ENCODE measurements around the gene GPD1. TPM values are rescaled to one million over a fixed set of nuclear protein-coding genes. Genes with fewer than 3 reads are reported as not detected.
A peak's percentile ranks its signal among the peaks of the same experiment; 100 is the strongest.

The GPD1 gene
- total and polyA plus RNA-seq, 4 experiments from 2014 or later = 1.1 to 2.0 TPM; not detected in 2

DNA sequence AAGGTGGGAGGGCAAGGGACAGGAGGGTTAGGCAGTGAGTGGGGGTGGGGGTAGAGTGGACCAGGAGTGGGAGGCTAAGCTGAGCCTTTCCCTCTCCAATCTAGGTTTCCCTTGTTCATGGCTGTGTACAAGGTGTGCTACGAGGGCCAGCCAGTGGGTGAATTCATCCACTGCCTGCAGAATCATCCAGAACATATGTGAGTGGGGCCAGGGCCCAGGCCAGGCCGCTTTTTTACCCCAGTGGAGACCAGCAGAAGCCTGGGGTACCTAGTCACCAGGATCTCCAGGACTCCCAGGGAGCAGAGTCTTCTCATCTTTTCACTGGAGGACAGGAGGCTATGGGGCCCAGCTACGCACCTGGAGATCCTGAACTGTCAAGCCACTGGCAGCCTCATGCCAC is 5.5 kb downstream of the GPD1 start:
- Histone ChIP-seq H3K4me1 (ENCODE audit: insufficient read depth, low read length) (peaks cover 23% of the 10 kb centered on the region), H3K27me3 (ENCODE audit: insufficient read depth, low read length) (no peaks in the 10 kb centered on the region), H3K36me3 (ENCODE audit: insufficient read depth, low read length) (no peaks in the 10 kb centered on the region), H3K9me3 (ENCODE audit: control insufficient read depth in 1 of 2, low read length in 2 of 2) (no peaks in the 10 kb centered on the region), H3K27ac (ENCODE audit: low read depth, low read length) (no peak overlapping the region), H3K4me3 (ENCODE audit: low read length in 2 of 2) (no peak overlapping the region)
- Mint-ChIP-seq H3K27me3 (peaks cover 0 to 1% of the 10 kb centered on the region in 2 donors), H3K27ac (no peak overlapping the region), H3K4me3 (no peak overlapping the region), H3K36me3 (peaks cover 0 to 13% of the 10 kb centered on the region in 2 donors), H3K4me1 (peaks cover 5 to 28% (median 17%) of the 10 kb centered on the region in 4 donors), H3K9me3 (no peaks in the 10 kb centered on the region)
- intact Hi-C loops (cut with micrococcal nuclease) = no loop called here
- no peak for DNase-seq
- ChIA-PET CTCF (ENCODE audit: partially characterized antibody) (interaction anchor here (0.7 to 16.0 kb wide), 14 partner anchors 19 to 1210 kb away, joined by 3 to 316 read pairs (median 16); partner anchors contain the start of genes CERS5 and SMARCD1), POLR2A (ENCODE audit: partially characterized antibody) (interaction anchor here (2.3 to 6.2 kb wide), 3 partner anchors 21 to 56 kb away, joined by 9 to 112 read pairs (median 110); partner anchors contain the start of genes CERS5 and SMARCD1)

DNA sequence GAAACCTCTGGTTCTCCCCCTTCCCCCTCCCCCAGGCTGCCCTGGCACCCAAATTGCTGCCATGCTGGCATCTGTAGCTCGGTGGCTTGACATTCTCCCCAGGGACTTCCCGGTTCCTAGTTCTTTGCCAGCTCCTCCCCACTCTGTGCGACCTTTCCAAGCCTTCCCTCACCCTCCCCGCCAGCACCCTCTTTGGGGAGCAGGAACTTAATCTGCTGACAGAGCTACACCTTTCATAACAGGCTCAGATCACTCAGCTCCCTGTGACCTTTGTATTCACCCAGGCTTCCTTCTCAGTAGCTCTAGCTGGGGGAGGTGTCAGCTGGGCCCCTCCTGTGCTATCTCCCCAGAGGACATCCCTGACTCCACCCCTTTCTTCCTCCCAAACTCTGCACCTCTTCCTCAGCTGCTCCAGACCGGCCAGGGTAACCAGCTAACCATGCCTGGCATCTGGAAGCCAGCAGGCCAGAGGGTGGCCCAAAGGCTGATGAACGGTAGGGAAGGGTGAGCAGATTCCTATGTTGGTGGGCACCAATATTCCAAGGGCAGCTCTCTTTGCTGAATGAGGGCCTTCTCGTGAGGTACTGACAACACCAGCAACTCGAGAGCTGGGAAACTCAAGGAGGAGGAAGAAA is 6.4 kb downstream of the GPD1 start:
- Histone ChIP-seq H3K4me1 (ENCODE audit: insufficient read depth, low read length) (peaks cover 26% of the 10 kb centered on the region), H3K4me3 (ENCODE audit: low read length in 2 of 2) (no peak overlapping the region), H3K27ac (ENCODE audit: low read depth, low read length) (no peak overlapping the region), H3K9me3 (ENCODE audit: control insufficient read depth in 1 of 2, low read length in 2 of 2) (no peaks in the 10 kb centered on the region), H3K27me3 (ENCODE audit: insufficient read depth, low read length) (no peaks in the 10 kb centered on the region), H3K36me3 (ENCODE audit: insufficient read depth, low read length) (no peaks in the 10 kb centered on the region)
- H3K27ac Mint-ChIP-seq = peak overlapping the region in 4 of 7 donors; percentile 16 to 89 (median 78)
- ChIA-PET POLR2A (ENCODE audit: partially characterized antibody) (interaction anchor here (1.6 to 6.2 kb wide), 6 partner anchors 18 to 369 kb away, joined by 4 to 112 read pairs (median 20); partner anchors contain the start of genes CERS5, SMARCD1 and TMBIM6), CTCF (ENCODE audit: partially characterized antibody) (interaction anchor here (0.6 to 16.0 kb wide), 26 partner anchors 9 to 462 kb away, joined by 3 to 316 read pairs (median 11); partner anchors contain the start of genes CERS5, GPD1, LIMA1 and SMARCD1)
- DNase-seq = no peak
- H3K4me1 Mint-ChIP-seq = peaks cover 8 to 33% (median 20%) of the 10 kb centered on the region in 4 donors
- intact Hi-C loops (cut with micrococcal nuclease) = loop anchor here (5.0 to 10.0 kb wide), 2 partner anchors 112 to 1125 kb away; partner anchors contain the start of gene DAZAP2
- H3K27me3 Mint-ChIP-seq = peaks cover 0 to 1% of the 10 kb centered on the region in 2 donors
- H3K36me3 Mint-ChIP-seq = peaks cover 0 to 15% of the 10 kb centered on the region in 2 donors
- H3K9me3 Mint-ChIP-seq = no peaks in the 10 kb centered on the region
- peak overlapping the region in 3 of 8 donors; percentile 46 to 72 (median 51) for H3K4me3 Mint-ChIP-seq

DNA sequence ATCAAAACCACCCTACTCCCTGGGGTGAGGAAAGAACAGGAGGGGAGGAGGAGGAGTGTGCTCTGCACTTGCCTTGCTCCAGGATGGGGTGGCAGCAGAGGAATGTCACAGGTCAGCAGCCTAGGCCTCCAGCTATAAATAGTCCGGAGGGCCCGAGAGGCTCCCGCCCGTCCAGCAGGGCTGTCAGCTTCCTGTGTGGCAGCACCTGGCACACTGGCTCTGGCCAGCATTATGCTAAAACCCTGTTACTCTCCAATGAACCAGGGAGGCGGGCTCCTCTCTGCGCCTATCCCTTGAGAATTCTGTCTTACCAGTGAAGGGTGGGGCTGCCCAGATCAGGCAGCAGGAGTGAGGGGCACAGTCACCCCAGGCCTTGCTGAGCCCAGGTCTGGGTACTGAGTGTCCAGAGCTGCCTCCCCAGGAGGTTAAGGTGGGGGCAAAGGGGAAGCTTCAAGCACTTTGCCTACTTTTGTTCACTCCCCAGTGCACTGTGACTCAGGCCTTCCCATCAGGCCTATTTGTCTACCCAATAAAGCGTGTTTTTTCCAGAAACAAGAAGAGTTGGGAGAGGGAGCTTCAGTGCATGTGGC is 7.0 kb downstream of the GPD1 start:
- Histone ChIP-seq H3K4me3 (ENCODE audit: low read length in 2 of 2) (no peak overlapping the region), H3K27ac (ENCODE audit: low read depth, low read length) (no peak overlapping the region), H3K9me3 (ENCODE audit: control insufficient read depth in 1 of 2, low read length in 2 of 2) (no peaks in the 10 kb centered on the region), H3K27me3 (ENCODE audit: insufficient read depth, low read length) (no peaks in the 10 kb centered on the region), H3K36me3 (ENCODE audit: insufficient read depth, low read length) (peaks cover 4% of the 10 kb centered on the region), H3K4me1 (ENCODE audit: insufficient read depth, low read length) (peaks cover 32% of the 10 kb centered on the region)
- intact Hi-C loops (cut with micrococcal nuclease) = loop anchor here (1.0 to 10.0 kb wide), 7 partner anchors 26 to 1124 kb away; partner anchors contain the start of genes CERS5, DAZAP2, LIMA1 and RACGAP1
- peak overlapping the region; percentile 80 to 100 (median 96) for H3K4me3 Mint-ChIP-seq
- H3K27ac Mint-ChIP-seq = peak overlapping the region in 6 of 7 donors; percentile 95 to 100 (median 98)
- H3K36me3 Mint-ChIP-seq = peaks cover 3 to 21% of the 10 kb centered on the region in 2 donors
- no peak for DNase-seq
- H3K27me3 Mint-ChIP-seq = peaks cover 0 to 1% of the 10 kb centered on the region in 2 donors
- no peaks in the 10 kb centered on the region for H3K9me3 Mint-ChIP-seq
- CTCF ChIA-PET (ENCODE audit: partially characterized antibody) = interaction anchor here (0.6 to 16.0 kb wide), 33 partner anchors 9 to 462 kb away, joined by 3 to 316 read pairs (median 6); partner anchors contain the start of genes CERS5, GPD1, LIMA1 and SMARCD1
- H3K4me1 Mint-ChIP-seq = peaks cover 10 to 39% (median 26%) of the 10 kb centered on the region in 4 donors
- POLR2A ChIA-PET (ENCODE audit: partially characterized antibody) = interaction anchor here (0.8 to 6.2 kb wide), 22 partner anchors 7 to 980 kb away, joined by 3 to 112 read pairs (median 8); partner anchors contain the start of genes ATF1, CERS5, GPD1 and LIMA1

- Histone ChIP-seq H3K27me3 (ENCODE audit: insufficient read depth, low read length) (no peaks in the 10 kb centered on the region), H3K4me1 (ENCODE audit: insufficient read depth, low read length) (peaks cover 37% of the 10 kb centered on the region), H3K36me3 (ENCODE audit: insufficient read depth, low read length) (peaks cover 6% of the 10 kb centered on the region), H3K4me3 (ENCODE audit: low read length in 2 of 2) (peak overlapping the region in 1 of 2 donors; percentile 27), H3K27ac (ENCODE audit: low read depth, low read length) (peak overlapping the region; percentile 24), H3K9me3 (ENCODE audit: control insufficient read depth in 1 of 2, low read length in 2 of 2) (no peaks in the 10 kb centered on the region)
- peaks cover 0 to 1% of the 10 kb centered on the region in 2 donors for H3K27me3 Mint-ChIP-seq
- ChIA-PET CTCF (ENCODE audit: partially characterized antibody) (interaction anchor here (0.7 to 16.0 kb wide), 34 partner anchors 10 to 463 kb away, joined by 3 to 316 read pairs (median 6); partner anchors contain the start of genes CERS5, GPD1, LIMA1 and RACGAP1), POLR2A (ENCODE audit: partially characterized antibody) (interaction anchor here (0.8 to 6.2 kb wide), 30 partner anchors 7 to 1107 kb away, joined by 3 to 112 read pairs (median 7); partner anchors contain the start of genes ATF1, CERS5, GPD1 and LIMA1)
- H3K36me3 Mint-ChIP-seq = peaks cover 6 to 25% of the 10 kb centered on the region in 2 donors
- intact Hi-C loops (cut with micrococcal nuclease) = loop anchor here (1.0 to 10.0 kb wide), 7 partner anchors 26 to 1123 kb away; partner anchors contain the start of genes CERS5, DAZAP2, LIMA1 and RACGAP1
- H3K9me3 Mint-ChIP-seq = no peaks in the 10 kb centered on the region
- DNase-seq = no peak
- H3K4me1 Mint-ChIP-seq = peaks cover 13 to 44% (median 30%) of the 10 kb centered on the region in 4 donors
- peak overlapping the region; percentile 93 to 100 (median 98) for H3K27ac Mint-ChIP-seq
- H3K4me3 Mint-ChIP-seq = peak overlapping the region; percentile 80 to 100 (median 96)
These were observed 7.5 kb downstream of the GPD1 start for GRCh38 chr12:50111395-50111692.

DNA sequence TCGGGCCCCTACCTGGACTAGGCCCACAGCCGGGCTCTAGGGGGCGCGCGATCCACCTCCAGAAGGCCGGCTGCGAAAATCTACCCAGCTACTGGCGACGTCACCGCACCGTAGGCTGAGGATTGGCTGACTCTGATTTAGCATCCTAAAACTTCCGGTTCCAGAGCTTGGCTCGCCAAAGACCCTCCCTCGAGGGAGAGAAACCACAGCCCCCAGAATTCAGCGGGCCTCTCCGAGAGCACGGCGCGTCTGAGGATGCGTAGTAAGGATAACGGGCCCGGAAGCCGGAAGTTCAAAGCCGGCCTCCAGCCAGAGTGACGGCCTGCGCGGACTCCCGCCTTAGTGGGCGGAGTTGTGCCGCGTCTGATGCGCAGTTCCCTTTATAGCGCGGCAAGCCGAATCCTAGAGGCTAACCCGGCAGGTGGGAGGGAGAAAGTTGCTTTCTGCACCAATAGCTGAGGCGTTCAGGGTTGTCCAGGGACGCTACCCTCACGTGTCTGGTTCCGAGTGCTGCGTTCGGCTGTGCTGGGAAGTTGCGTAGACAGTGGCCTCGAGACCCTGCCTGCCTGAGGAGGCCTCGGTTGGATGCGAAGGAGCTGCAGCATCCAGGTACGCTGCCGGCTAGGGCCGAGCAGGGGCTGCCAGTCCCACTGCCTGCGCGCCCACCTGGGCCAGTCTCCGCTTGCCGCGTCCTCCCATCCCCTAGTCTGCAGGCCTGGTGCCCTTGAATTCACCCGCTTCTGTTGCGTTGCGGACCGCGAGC is 8.1 kb downstream of the GPD1 start, which contains the start of gene COX14:
COX14 (plus strand) TSS at position 544 of the 763 bp plus-strand sequence. CDS start 7,808 bp downstream, outside the sequence.
- CTCF ChIA-PET (ENCODE audit: partially characterized antibody) = interaction anchor here (0.6 to 16.0 kb wide), 37 partner anchors 10 to 1217 kb away, joined by 3 to 316 read pairs (median 5); partner anchors contain the start of genes CERS5, GPD1, LETMD1 and LIMA1
- Histone ChIP-seq H3K4me1 (ENCODE audit: insufficient read depth, low read length) (peaks cover 43% of the 10 kb centered on the region), H3K27ac (ENCODE audit: low read depth, low read length) (peak within 1 kb of the TSS; percentile 93), H3K9me3 (ENCODE audit: control insufficient read depth in 1 of 2, low read length in 2 of 2) (no peaks in the 10 kb centered on the region), H3K36me3 (ENCODE audit: insufficient read depth, low read length) (peaks cover 11% of the 10 kb centered on the region), H3K4me3 (ENCODE audit: low read length in 2 of 2) (peak within 1 kb of the TSS; percentile 98 to 99), H3K27me3 (ENCODE audit: insufficient read depth, low read length) (no peaks in the 10 kb centered on the region)
- Mint-ChIP-seq H3K36me3 (peaks cover 11 to 30% of the 10 kb centered on the region in 2 donors), H3K4me3 (peak within 1 kb of the TSS; percentile 93 to 100 (median 96)), H3K9me3 (no peaks in the 10 kb centered on the region), H3K27ac (peak within 1 kb of the TSS; percentile 93 to 100 (median 98)), H3K4me1 (peaks cover 18 to 50% (median 35%) of the 10 kb centered on the region in 4 donors), H3K27me3 (peaks cover 0 to 1% of the 10 kb centered on the region in 2 donors)
- POLR2A ChIA-PET (ENCODE audit: partially characterized antibody) = interaction anchor here (0.6 to 6.2 kb wide), 38 partner anchors 8 to 1107 kb away, joined by 3 to 112 read pairs (median 4); partner anchors contain the start of genes ATF1, CERS5, GPD1 and LIMA1
- intact Hi-C loops (cut with micrococcal nuclease) = loop anchor here (1.0 to 10.0 kb wide), 8 partner anchors 21 to 1123 kb away; partner anchors contain the start of genes CERS5, DAZAP2, LIMA1 and RACGAP1
- DNase-seq = peak; percentile 98 to 100 (median 100)
